SK-N-MC (cell line): Measurements from ENCODE around the gene CNNM3.

Experiments used
- EZH2 ChIP-seq: fragments of 200-600 bp; sonication (generic); IDR thresholded peaks from one replicate; pipeline ENCODE4 v1.6.1; 2017; ENCODE audit warnings: antibody characterized with exemption
- POLR2AphosphoS5 ChIP-seq: IDR thresholded peaks from 2 replicates; pipeline ENCODE4 v1.6.1; 2012; ENCODE audit warnings: mild to moderate bottlenecking, low read depth, low read length, borderline replicate concordance

DNA sequence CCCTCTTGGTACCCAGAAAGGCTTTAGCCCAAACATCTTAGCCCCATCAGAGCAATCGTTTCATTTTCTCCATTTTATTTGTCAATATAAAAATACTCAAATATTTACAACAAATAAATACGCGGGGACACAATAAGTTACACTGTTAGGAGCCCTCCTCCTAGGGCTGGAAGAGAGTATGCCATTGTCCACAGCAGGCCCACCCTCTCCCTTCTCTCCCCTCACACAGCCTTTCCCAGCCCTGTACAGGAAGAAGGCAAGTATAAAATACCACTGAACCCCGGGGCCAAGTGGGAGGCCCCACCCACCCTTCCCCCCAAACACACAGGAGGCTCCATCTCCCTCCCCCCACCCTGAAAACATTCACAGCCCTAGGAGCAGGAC, 43.6 kb downstream of the CNNM3 start:
- no peak for TF ChIP-seq EZH2
- TF ChIP-seq POLR2AphosphoS5: no peak
